Gastroesophageal sphincter (tissue), 4 donors: ENCODE measurements around the gene ASB6. TPM values are rescaled to one million over a fixed set of nuclear protein-coding genes. Genes with fewer than 3 reads are reported as not detected.
"Not testable (repeated sequence)": the region's sequence is repeated elsewhere in the genome, so short reads cannot be mapped to it uniquely, and the experiment has no call there.

Source experiments
- ATAC-seq: fragments of 150-250 bp; one replicate; pipeline ENCODE4 v1.9.1; 2016; ENCODE audit warnings: mild to moderate bottlenecking, moderate library complexity
- H3K27ac ChIP-seq, 4 donors: fragments of 200-600 bp; sonication (generic) in 3 of 4; 1 replicate in 3 of 4; 2 replicates in 1 of 4; pipeline ENCODE4 v1.5.1; 2016 to 2019
- H3K27me3 ChIP-seq: fragments of 200-600 bp; sonication (generic); one replicate; pipeline ENCODE4 v1.5.1; 2019
- H3K36me3 ChIP-seq, 2 donors: fragments of 200-600 bp; sonication (generic); one replicate each; pipeline ENCODE4 v1.5.1; 2019; ENCODE audit warnings: control low read depth in 1 of 2
- H3K4me1 ChIP-seq, 3 donors: fragments of 200-600 bp; sonication (generic); 1 replicate in 2 of 3; 2 replicates in 1 of 3; pipeline ENCODE4 v1.5.1; 2016 to 2019; ENCODE audit warnings: control low read depth in 2 of 3
- H3K4me3 ChIP-seq, 2 donors: fragments of 200-600 bp; sonication (generic); one replicate each; pipeline ENCODE4 v1.5.1; 2019; ENCODE audit warnings: mild to moderate bottlenecking in 1 of 2, moderate library complexity in 1 of 2
- H3K9me3 ChIP-seq, 3 donors: fragments of 200-600 bp; sonication (generic); one replicate each; pipeline ENCODE4 v1.5.1; 2017 to 2019; ENCODE audit warnings: control low read depth in 2 of 3
- CTCF ChIP-seq, 4 experiments: fragments of 200-600 bp in 2 of 4; fragments of 450-650 bp in 2 of 4; sonication (generic) in 1 of 4; IDR thresholded peaks; one replicate each; pipeline ENCODE4 v1.5.1; 2017 to 2019; ENCODE audit warnings: antibody characterized with exemption in 4 of 4, mild to moderate bottlenecking in 2 of 4, moderate library complexity in 2 of 4
- EP300 ChIP-seq: sonication (generic); formaldehyde crosslinking; IDR thresholded peaks from one replicate; pipeline ENCODE4 v1.6.1; 2017; ENCODE audit warnings: antibody characterized with exemption, mild to moderate bottlenecking
- POLR2A ChIP-seq, 2 donors: fragments of 450-650 bp; IDR thresholded peaks; one replicate each; pipeline ENCODE4 v1.6.1; 2017; ENCODE audit warnings: antibody characterized with exemption in 2 of 2, mild to moderate bottlenecking in 2 of 2, moderate library complexity in 1 of 2
- POLR2AphosphoS5 ChIP-seq: sonication (generic); formaldehyde crosslinking; IDR thresholded peaks from one replicate; pipeline ENCODE4 v1.6.1; 2017; ENCODE audit warnings: antibody characterized with exemption
- WGBS, 2 donors: methylation state at CpG; one replicate each; pipeline ENCODE4 v1.1.5; 2018; ENCODE audit warnings: low coverage in 1 of 2; 5-methylcytosine and 5-hydroxymethylcytosine counted together
- total RNA-seq, 4 donors: library from RNA; depleted of rRNA; stranded (reverse); fragments of >200 nt; gene quantifications; one replicate each; pipeline ENCODE4 v1.1.0, GENCODE V29; 2016

The ASB6 gene
- total RNA-seq, 4 donors from 2014 or later, result 21.3 to 37.2 (median 28.2) TPM

- peaks cover 0 to 54% of the 10 kb centered on the region in 2 donors for H3K36me3 ChIP-seq
- H3K27me3 ChIP-seq, result no peaks in the 10 kb centered on the region
- peak overlapping the region in 2 of 4 donors; percentile 90 to 91 for H3K27ac ChIP-seq
- no CpG with 5 or more reads among the region's 17 CpGs for WGBS, 2 donors
- H3K9me3 ChIP-seq, result no peaks in the 10 kb centered on the region
- H3K4me3 ChIP-seq, result no peak overlapping the region
- H3K4me1 ChIP-seq, result peaks cover 3 to 42% (median 20%) of the 10 kb centered on the region in 3 donors
- ATAC-seq, result no peak
- TF ChIP-seq POLR2A (IDR thresholded peaks at IDR 0.05) (no peak), CTCF (IDR thresholded peaks at IDR 0.05) (no peak), POLR2AphosphoS5 (no peak), EP300 (no peak)
Measured at GRCh38 chr9:129639034-129639630, 2.8 kb downstream of the ASB6 start.

GRCh38 chr9:129637673-129638439, 4.1 kb downstream of the ASB6 start:
- no peaks in the 10 kb centered on the region for H3K9me3 ChIP-seq
- peaks cover 0 to 66% of the 10 kb centered on the region in 2 donors for H3K36me3 ChIP-seq
- no peak overlapping the region for H3K27ac ChIP-seq
- H3K27me3 ChIP-seq, result no peaks in the 10 kb centered on the region
- WGBS, 2 donors, result 67 to 80% methylated on average over 4 to 8 of the region's 29 CpGs
- H3K4me1 ChIP-seq, result peaks cover 3 to 46% (median 20%) of the 10 kb centered on the region in 3 donors
- no peak for ATAC-seq
- no peak for TF ChIP-seq POLR2AphosphoS5
- TF ChIP-seq EP300, result no peak
- no peak overlapping the region for H3K4me3 ChIP-seq

- Histone ChIP-seq H3K36me3 (peaks cover 0 to 74% of the 10 kb centered on the region in 2 donors), H3K27ac (no peak overlapping the region), H3K9me3 (no peaks in the 10 kb centered on the region), H3K4me1 (peaks cover 3 to 47% (median 20%) of the 10 kb centered on the region in 3 donors), H3K27me3 (no peaks in the 10 kb centered on the region), H3K4me3 (no peak overlapping the region)
- TF ChIP-seq EP300, result no peak
- 50% methylated on average over 1 of the region's 9 CpGs; no CpG with 5 or more reads in 1 of the 2 donors for WGBS, 2 donors
- no peak for ATAC-seq
Measured at GRCh38 chr9:129637102-129637501, 4.8 kb downstream of the ASB6 start.

GRCh38 chr9:129636343-129636742, 5.6 kb downstream of the ASB6 start:
- peaks cover 0 to 75% of the 10 kb centered on the region in 2 donors for H3K36me3 ChIP-seq
- 85 to 93% methylated on average over 4 to 10 of the region's 10 CpGs for WGBS, 2 donors
- H3K4me1 ChIP-seq, result peaks cover 3 to 53% (median 25%) of the 10 kb centered on the region in 3 donors
- ATAC-seq, H3K27ac ChIP-seq, H3K9me3 ChIP-seq, H3K27me3 ChIP-seq, H3K4me3 ChIP-seq: not testable (repeated sequence)

- Histone ChIP-seq H3K9me3 (no peaks in the 10 kb centered on the region), H3K27ac (no peak overlapping the region), H3K36me3 (peaks cover 0 to 75% of the 10 kb centered on the region in 2 donors), H3K4me3 (no peak overlapping the region), H3K27me3 (no peaks in the 10 kb centered on the region), H3K4me1 (peaks cover 0 to 53% (median 25%) of the 10 kb centered on the region in 3 donors)
- TF ChIP-seq CTCF (IDR thresholded peaks at IDR 0.05) (no peak), EP300 (no peak), POLR2AphosphoS5 (no peak), POLR2A (IDR thresholded peaks at IDR 0.05) (no peak)
- no peak for ATAC-seq
- WGBS, 2 donors, result 100% methylated on average over 2 of the region's 34 CpGs; no CpG with 5 or more reads in 1 of the 2 donors
Measured at GRCh38 chr9:129635099-129636065, 6.6 kb downstream of the ASB6 start.

- Histone ChIP-seq H3K4me1 (peaks cover 0 to 53% (median 15%) of the 10 kb centered on the region in 3 donors), H3K9me3 (no peaks in the 10 kb centered on the region), H3K27me3 (no peaks in the 10 kb centered on the region), H3K4me3 (no peak overlapping the region), H3K27ac (no peak overlapping the region), H3K36me3 (peaks cover 0 to 68% of the 10 kb centered on the region in 2 donors)
- WGBS, 2 donors, result 83% methylated on average over 1 of the region's 13 CpGs; no CpG with 5 or more reads in 1 of the 2 donors
- no peak for ATAC-seq
- TF ChIP-seq POLR2AphosphoS5, result no peak
- TF ChIP-seq CTCF (IDR thresholded peaks at IDR 0.05), result no peak
- TF ChIP-seq POLR2A (IDR thresholded peaks at IDR 0.05), result no peak
- no peak for TF ChIP-seq EP300
Measured at GRCh38 chr9:129633848-129634247, 8.1 kb downstream of the ASB6 start.
